Pancreas (tissue), 10 donors: ENCODE measurements around the gene HOXC4. TPM values are rescaled to one million over a fixed set of nuclear protein-coding genes. Genes with fewer than 3 reads are reported as not detected.

Experiments used
- ATAC-seq, 4 donors: fragments of 200-7000 bp; cut with Tn5 transposase; one replicate each; pipeline versions ENCODE4 v1.8.0 to v1.9.1; 2020; ENCODE audit warnings: mild to moderate bottlenecking in 4 of 4, moderate library complexity in 4 of 4
- DNase-seq, 6 donors: peaks; one replicate each; pipeline ENCODE4 v3.0.0-alpha.2; 2020
- FAIRE-seq: peaks from 2 replicates; lab custom pipeline; 2012; peaks lifted over from hg19 to GRCh38; lab: Jason Lieb, UNC
- H3K27ac ChIP-seq, 4 donors: fragments of 200-600 bp; sonication (generic); 1 replicate in 3 of 4; 2 replicates in 1 of 4; pipeline versions ENCODE4 v1.5.0 to v1.8.0; 2020
- H3K27me3 ChIP-seq, 4 donors: fragments of 200-600 bp; one replicate each; pipeline ENCODE4 v1.8.0; 2021
- H3K36me3 ChIP-seq, 3 donors: fragments of 200-600 bp; sonication (generic) in 1 of 3; one replicate each; pipeline versions ENCODE4 v1.5.0 to v1.8.0; 2020 to 2021
- H3K4me1 ChIP-seq, 3 donors: fragments of 200-600 bp; one replicate each; pipeline ENCODE4 v1.8.0; 2021
- H3K4me3 ChIP-seq, 4 donors: fragments of 200-600 bp; sonication (generic) in 2 of 4; one replicate each; pipeline versions ENCODE4 v1.5.0 to v1.8.0; 2020 to 2021
- H3K9me3 ChIP-seq, 4 donors: fragments of 200-600 bp; one replicate each; pipeline ENCODE4 v1.8.0; 2021
- CTCF ChIP-seq, 4 donors: fragments of 200-600 bp; sonication (generic) in 3 of 4; IDR thresholded peaks; one replicate each; pipeline versions ENCODE4 v1.5.0 to v1.8.0; 2021; ENCODE audit warnings: antibody characterized with exemption in 4 of 4
- WGBS, 2 donors: extraction: QIAGEN DNeasy Blood & Tissue Kit; methylation state at CpG; one replicate each; pipeline ENCODE4 v1.1.7; 2013; 5-methylcytosine and 5-hydroxymethylcytosine counted together
- intact Hi-C, 3 donors: fragments of 100-400 bp; cut with DNase I; formaldehyde crosslinking; loops; one replicate each; pipeline versions ENCODE4 v1.11.1 to v1.14.2; 2022
- polyA plus RNA-seq, 2 donors: library from polyadenylated mRNA; stranded (reverse); fragments of 200-250 nt; gene quantifications; one replicate each; pipeline ENCODE4 v1.2.3, GENCODE V29; 2013
- total RNA-seq, 6 donors: library from RNA; stranded (reverse); fragmentation: NEBNext Ultra II Directional in 4 of 6; extraction: Animal tissue kit (Norgen Biotek cat#: 25700) in 4 of 6; gene quantifications; one replicate each; pipeline versions ENCODE4 v1.2.1 to v1.2.4, GENCODE V29; 2021 to 2023
- donor health status: healthy with polysubstance abuse.
- donor health status: DM: no; HTN: no; CAD: no; lungs with moderate emphysema.
- donor health status: DM: no; HTN: no; CAD: no.
- donor health status: control.
- donor health status: control.
- donor health status: Bipolar disorder and iron deficiency.
- donor health status: DM: yes; HTN: yes; CAD: no.
- donor health status: DM: no; HTN: no; CAD: no.
- donor health status: DM: no; HTN: no; CAD: no.
- donor health status: DM: yes; HTN: yes; CAD: no.

Gene HOXC4
- total and polyA plus RNA-seq, 8 donors: 0.15 to 0.62 (median 0.25) TPM; not detected in 4

GRCh38 chr12:54005853-54006558 lies 47.6 kb upstream of the HOXC4 start:
- FAIRE-seq: no peak
- intact Hi-C loops: loop anchor here (5.0 to 10.0 kb wide), 3 partner anchors 189 to 201 kb away; no protein-coding TSS in a partner anchor
- no peaks in the 10 kb centered on the region for H3K36me3 ChIP-seq
- peak; percentile 72 to 98 (median 90) for DNase-seq
- H3K9me3 ChIP-seq: no peaks in the 10 kb centered on the region
- peaks cover 0 to 5% (median 5%) of the 10 kb centered on the region in 3 donors for H3K4me1 ChIP-seq
- H3K27me3 ChIP-seq: peaks cover 0 to 64% (median 5%) of the 10 kb centered on the region in 4 donors
- WGBS, 2 donors: 4 to 5% methylated on average over 39 of the region's 39 CpGs
- ATAC-seq: peak; percentile 84 to 96 (median 92)
- TF ChIP-seq CTCF (IDR thresholded peaks at IDR 0.05): peak; percentile 89 to 96 (median 92)
- peak overlapping the region in 2 of 4 donors; percentile 9 to 34 for H3K4me3 ChIP-seq
- no peak overlapping the region for H3K27ac ChIP-seq

DNA sequence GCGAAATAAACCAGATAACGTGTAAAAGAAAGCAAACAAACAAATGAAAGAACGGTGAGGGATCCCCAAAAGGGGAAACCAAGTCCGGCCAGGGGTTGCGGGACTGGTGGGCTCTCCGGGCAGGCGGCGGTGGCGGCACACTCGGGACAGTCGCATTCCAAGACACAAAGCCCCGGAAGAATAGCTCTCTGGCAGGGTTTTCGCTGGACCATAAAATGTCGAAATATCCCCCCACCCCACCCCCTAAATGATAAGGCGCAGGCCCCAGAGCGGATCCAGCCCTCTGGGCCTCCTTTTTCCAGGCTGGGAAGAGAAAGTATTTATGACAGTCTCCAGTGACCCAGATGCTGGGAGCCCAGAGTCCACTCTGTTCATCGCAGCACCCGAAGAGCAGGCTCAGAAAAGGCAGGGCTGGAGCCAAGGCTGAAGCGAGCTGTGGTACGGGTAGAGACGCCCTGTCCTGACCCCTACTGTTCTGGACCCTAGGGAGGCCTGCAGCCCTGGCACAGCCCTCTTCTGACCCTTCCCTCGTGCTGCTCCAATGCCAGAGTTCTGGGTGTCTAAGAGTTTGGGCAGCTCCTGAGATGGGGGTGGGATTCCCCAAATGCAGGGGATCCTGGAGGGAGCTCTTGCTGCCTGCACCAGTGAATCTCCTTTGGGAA lies 46.9 kb upstream of the HOXC4 start:
- 31 to 34% methylated on average over 22 of the region's 22 CpGs for WGBS, 2 donors
- peaks cover 0 to 5% (median 5%) of the 10 kb centered on the region in 3 donors for H3K4me1 ChIP-seq
- TF ChIP-seq CTCF (IDR thresholded peaks at IDR 0.05): no peak
- H3K36me3 ChIP-seq: no peaks in the 10 kb centered on the region
- intact Hi-C loops: loop anchor here (5.0 to 10.0 kb wide), 3 partner anchors 188 to 201 kb away; no protein-coding TSS in a partner anchor
- no peak overlapping the region for H3K27ac ChIP-seq
- no peak for FAIRE-seq
- H3K9me3 ChIP-seq: no peaks in the 10 kb centered on the region
- peaks cover 0 to 58% (median 5%) of the 10 kb centered on the region in 4 donors for H3K27me3 ChIP-seq
- H3K4me3 ChIP-seq: peak overlapping the region in 2 of 4 donors; percentile 9 to 34
- DNase-seq: no peak
- no peak for ATAC-seq

GRCh38 chr12:54007538-54008259 lies 45.9 kb upstream of the HOXC4 start:
- H3K36me3 ChIP-seq: no peaks in the 10 kb centered on the region
- intact Hi-C loops: loop anchor here (5.0 to 10.0 kb wide), 3 partner anchors 187 to 200 kb away; no protein-coding TSS in a partner anchor
- no peak overlapping the region for H3K4me3 ChIP-seq
- no peak overlapping the region for H3K27ac ChIP-seq
- no peak for TF ChIP-seq CTCF (IDR thresholded peaks at IDR 0.05)
- no peak for DNase-seq
- ATAC-seq: no peak
- H3K9me3 ChIP-seq: no peaks in the 10 kb centered on the region
- H3K27me3 ChIP-seq: peaks cover 0 to 54% (median 7%) of the 10 kb centered on the region in 4 donors
- H3K4me1 ChIP-seq: peaks cover 0 to 5% (median 5%) of the 10 kb centered on the region in 3 donors
- no peak for FAIRE-seq
- WGBS, 2 donors: 60 to 69% methylated on average over 2 of the region's 2 CpGs

DNA sequence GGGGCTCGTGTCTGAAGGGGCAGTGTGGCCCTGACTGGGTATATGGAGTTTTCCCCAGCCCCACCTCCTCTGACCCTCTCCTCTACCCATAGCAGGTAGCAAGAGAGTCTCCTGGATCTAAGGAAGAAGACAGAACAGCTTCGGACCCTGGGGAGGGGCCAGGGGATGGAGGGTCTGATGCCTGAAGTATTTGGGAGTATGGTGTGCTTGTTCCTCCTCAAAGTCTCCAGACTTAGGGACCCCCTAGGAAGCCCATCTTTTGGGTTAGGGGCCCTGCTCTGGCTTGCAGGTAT lies 45.4 kb upstream of the HOXC4 start:
- H3K4me3 ChIP-seq: no peak overlapping the region
- H3K27me3 ChIP-seq: peaks cover 0 to 49% (median 7%) of the 10 kb centered on the region in 4 donors
- H3K9me3 ChIP-seq: no peaks in the 10 kb centered on the region
- H3K27ac ChIP-seq: no peak overlapping the region
- ATAC-seq: no peak
- peaks cover 0 to 5% (median 5%) of the 10 kb centered on the region in 3 donors for H3K4me1 ChIP-seq
- TF ChIP-seq CTCF (IDR thresholded peaks at IDR 0.05): no peak
- no peak for FAIRE-seq
- intact Hi-C loops: loop anchor here (5.0 to 10.0 kb wide), 3 partner anchors 187 to 199 kb away; no protein-coding TSS in a partner anchor
- no peaks in the 10 kb centered on the region for H3K36me3 ChIP-seq
- WGBS, 2 donors: 18 to 31% methylated on average over 2 of the region's 2 CpGs
- no peak for DNase-seq
